Pons (tissue), 1 donor: ENCODE measurements around the gene RMI1.
A peak's percentile ranks its signal among the peaks of the same experiment; 100 is the strongest.
"Not testable (repeated sequence)": the region's sequence is repeated elsewhere in the genome, so short reads cannot be mapped to it uniquely, and the experiment has no call there.

Source experiments
- DNase-seq: peaks from one replicate; pipeline ENCODE4 v3.0.0-alpha.2; 2016; ENCODE audit warnings: low spot score

Gene RMI1

DNA sequence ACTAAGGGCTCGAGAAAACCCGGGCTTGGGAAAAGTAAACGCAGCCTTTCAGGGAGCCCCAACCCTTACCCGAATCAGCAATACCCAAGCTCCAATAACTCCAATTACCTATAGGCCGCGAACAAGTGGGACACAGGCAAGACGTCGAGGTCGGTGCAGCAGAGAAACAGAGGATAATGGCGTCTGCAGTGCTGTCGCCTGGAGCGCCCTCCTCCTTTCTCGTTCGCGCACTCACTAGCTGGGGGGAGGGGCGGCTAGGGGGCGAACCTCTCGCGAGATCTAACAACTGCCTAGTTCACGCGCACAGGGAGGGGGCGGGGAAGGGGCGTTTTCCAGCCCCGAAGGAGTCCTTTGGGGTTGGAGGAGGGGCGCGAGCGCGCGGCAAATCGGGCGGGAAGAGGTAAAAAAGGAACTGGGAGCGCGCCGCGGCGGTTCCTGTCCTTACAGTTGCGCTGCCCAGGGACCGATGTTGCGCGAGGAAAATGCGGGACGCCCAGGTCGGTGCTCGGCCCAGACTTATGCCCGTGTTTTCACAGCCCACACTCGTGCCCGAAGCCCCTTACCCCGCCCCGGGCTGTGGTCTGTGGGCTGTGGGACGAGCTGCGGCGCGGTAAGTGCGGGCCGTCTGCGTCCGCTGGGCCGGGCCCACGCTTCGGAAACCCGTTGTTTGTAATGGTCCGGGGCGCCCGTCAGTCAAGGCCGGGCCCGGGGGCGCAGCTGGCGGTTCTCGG, at the start of gene RMI1:
Gene RMI1, plus strand, starts transcription at position 411 of the 731 bp plus-strand sequence. CDS start 20,182 bp downstream, outside the sequence.
- DNase-seq = peak; percentile 98

DNA sequence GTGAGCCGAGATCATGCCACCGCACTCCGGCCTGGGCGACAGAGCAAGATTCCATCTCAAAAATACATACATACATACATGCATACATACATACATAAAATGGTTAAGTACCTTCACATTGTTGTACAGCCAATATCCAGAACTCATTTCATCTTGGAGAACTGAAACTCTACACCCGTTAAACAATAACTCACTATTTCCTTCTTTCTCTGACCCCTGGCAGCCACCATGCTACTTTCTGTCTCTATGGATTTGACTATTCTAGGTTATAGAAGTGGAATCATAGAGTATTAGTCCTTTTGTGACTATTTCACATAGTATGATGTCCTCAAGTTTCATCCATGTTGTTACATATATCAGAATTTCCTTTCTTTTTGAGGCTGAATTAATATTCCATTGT, 49.7 kb upstream of the RMI1 start:
- DNase-seq = no peak

DNA sequence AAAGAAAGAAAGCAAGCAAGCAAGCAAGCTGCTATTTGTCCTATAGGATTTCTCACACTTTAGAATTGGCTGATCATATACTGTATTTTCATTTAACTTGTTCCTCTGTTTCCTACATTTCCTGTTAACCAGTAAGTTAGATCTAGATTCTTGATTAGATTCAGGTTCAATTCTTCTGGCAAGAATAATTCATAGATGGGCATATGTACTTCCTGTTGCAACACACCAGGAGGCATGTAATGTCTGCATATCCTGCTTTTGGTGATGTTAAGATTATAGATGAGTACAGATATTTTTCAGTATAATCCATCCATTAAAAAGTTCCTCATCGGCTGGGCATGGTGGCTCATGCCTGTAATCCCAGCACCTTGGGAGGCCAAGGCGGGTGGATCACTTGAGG, 48.6 kb upstream of the RMI1 start:
- no peak for DNase-seq

DNA sequence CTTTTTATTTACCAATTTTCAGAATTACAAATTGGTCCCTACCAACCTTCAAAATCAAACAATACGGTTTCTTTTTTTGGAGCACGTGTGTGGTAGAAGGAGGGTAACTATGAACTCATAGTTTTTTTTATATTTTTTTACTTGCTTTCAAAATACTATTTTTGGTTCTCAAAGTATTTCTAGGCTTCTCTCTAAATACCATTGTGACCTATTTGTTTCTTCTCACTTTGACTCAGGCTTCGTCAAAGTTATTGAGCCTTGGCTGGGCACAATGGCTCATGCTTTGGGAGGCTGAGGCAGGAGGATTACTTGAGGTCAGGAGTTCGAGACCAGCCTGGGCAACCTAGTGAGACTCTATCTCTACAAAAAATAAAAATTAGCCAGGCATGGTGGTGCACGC, 47.8 kb upstream of the RMI1 start:
- DNase-seq = no peak

DNA sequence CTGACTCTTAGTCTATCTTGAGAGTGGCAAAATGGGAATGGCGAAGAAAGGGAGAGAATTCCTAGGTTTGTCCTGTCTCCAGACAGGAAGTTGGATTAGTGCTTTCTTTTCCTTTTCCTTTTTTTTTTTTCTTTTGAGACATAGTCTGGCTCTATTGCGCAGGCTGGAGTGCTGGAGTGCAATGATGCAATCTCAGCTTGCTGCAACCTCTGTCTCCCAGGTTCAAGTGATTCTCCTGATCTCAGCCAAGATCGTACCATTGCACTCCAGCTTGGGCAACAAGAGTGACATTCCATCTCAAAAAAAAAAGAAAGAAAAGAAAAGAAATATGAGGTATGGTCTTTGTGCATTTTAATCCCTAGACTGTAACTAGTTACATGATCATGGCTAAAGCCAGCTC, 46.8 kb upstream of the RMI1 start:
- DNase-seq = no peak

DNA sequence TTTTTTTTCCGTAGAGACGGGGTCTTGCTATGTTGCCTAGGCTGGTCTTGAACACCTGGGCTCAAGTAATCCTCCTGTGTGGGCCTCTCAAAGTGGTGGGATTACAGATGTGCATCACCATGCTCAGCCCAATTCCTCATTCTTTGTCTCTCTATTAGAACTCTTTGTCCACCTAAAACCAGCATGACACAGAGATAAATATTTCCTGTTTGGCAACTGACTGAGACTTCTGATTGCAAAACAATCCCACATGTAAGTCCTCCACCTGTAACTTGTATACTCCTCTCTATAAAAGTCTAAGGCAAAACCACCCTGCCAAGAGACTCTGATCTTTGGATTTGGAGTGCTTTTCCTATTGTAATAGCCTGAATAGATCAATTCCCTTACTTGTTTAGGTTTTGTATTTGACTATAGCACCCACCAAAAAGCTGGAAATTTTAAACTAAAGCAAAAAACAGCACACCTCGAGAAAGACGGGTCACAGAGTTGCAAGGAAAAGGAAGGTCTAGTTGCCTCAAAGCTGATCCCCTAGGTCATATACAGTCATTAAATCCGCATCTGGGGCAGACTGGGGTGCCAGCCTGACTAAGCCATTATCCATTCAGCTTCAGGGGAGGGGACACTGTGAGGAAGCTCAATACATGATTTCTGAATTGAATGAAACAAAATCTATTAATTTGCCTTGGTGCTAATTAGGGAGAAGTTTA, 45.9 kb upstream of the RMI1 start:
- no peak for DNase-seq

DNA sequence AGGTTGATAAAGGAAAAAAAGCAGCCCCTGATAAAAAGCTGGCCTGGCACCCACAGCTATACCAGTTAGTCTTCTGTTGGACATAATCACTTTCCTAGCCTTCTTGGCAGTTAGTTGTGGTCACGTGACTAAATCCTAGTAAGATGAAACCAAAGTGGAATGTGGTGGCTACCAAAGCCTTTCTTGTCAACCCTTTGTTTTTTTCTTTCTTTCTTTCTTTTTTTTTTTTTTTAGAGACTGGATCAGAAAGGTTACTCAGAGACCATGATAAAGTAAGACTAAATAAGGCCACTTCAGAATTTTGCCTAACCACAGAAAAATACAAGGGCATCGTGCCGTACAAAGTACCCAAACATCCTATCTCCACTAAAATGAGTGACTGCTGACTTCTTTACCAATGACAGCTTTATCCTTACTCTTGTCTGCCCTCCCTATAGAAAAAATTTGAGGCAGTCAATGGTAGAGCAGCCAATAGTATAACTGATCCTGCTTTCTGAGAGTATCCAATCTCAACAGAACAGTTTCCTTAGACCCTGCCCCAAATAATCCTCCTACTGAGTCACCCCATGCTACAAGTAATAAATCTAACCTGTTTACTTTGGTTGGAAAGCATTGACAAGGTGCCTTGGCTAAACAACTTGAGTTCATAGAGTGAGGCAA, 45.2 kb upstream of the RMI1 start:
- no peak for DNase-seq

DNA sequence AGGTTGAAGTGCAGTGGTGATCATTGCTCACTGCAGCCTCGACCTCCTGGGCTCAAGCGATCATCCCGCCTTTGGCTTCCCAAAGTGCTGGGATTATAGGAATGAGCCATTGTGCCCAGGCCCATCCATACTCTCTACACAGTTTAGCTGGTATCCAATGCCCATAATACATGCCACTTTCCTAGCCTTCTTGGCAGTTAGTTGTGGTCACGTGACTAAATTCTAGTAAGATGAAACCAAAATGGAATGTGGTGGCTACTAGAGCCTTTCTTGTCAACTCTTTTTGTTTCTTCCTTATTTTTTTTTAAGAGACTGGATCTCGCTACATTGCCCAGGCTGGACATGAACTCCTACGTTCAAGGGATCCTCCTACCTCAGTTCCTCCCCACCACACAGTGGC, 44.1 kb upstream of the RMI1 start:
- no peak for DNase-seq

DNA sequence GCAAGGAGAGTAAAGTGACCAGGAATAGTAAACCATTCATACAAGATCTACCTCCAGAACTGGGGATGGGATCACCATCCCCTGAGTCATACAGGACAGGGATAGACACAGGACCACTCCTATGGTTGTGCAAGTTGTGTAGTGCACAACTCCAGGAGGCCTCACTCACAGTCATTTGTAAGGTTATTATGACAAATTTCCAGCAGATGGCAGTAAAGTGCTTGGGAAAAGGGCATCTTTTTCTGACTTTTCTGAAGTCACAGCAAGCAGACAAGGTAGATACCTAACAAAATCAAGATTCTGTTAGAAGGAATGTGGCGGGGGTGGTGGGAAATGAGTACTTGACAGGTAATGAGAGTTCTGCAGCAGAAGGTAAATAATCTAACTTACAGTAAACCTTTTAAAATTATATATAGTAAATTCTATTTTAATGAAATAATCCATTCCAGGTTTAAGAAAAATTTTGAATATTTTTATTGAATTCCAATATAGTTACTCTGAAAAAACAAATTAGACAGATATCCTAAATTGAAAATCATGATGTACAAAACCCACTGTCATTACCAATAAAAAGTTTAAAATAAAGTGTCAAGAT, 42.6 kb upstream of the RMI1 start:
- DNase-seq = peak; percentile 84

DNA sequence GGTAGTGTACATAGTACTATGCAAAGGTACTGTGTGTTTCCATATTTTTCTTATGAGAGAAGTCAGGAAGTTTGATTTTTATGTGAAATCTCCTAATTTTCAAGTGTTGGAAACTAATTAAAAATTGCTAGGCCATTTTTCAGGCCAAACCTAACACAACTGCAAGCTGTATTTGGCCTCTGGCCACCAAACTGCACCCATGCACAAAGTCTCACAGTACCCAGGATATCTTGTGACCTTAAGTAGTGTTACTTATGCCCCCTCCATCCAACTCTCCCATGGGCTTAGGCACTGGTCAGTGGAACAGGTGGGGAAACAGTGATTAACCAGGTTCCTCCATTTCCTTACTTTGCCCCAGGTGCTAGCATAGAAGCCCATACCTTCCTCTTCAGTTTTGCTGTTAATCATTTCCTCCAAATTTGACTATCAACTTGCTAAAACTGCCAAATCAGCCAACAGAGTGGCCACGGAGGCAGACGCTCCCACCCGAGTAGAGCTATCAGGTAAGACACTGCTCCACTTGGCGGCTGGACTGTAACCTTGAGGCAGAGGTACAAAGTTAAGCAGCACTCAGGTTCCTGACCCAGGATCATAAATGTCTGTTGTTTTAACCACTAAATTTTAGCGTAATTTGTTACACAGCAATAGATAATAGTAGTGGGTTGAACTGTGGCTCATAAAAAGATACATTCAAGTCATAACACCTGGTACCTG, 39.9 kb upstream of the RMI1 start:
- DNase-seq = no peak

DNA sequence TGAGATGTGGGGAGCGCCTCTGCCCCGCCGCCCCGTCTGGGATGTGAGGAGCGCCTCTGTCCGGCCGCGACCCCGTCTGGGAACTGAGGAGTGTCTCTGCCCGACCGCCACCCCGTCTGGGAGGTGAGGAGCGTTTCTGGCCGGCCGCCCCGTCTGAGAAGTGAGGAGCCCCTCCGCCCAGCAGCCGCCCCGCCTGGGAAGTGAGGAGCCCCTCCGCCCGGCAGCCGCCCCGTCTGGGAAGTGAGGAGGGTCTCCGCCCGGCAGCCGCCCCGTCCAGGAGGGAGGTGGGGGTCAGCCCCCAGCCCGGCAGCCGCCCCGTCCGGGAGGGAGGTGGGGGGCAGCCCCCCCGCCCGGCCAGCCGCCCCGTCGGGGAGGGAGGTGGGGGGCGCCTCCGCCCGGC, 32.5 kb upstream of the RMI1 start:
- not testable (repeated sequence) for DNase-seq

DNA sequence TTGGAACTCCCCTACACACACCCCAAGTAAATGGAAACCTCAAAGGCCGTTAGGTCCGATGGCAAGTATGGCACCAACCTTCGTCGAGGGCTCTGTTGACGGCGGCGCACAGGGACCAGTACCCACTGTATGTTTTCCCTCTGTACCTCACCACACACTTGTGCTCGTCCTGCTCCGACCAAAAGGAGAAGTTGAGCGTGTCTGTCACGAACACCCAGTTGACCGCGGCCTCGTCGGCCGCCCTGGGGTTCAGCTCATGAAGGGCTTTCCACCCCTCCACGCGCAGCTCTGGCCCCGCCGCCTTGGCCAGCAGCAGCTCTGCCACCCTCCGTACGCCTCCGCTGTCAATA, 24.5 kb upstream of the RMI1 start:
- DNase-seq = peak; percentile 48

DNA sequence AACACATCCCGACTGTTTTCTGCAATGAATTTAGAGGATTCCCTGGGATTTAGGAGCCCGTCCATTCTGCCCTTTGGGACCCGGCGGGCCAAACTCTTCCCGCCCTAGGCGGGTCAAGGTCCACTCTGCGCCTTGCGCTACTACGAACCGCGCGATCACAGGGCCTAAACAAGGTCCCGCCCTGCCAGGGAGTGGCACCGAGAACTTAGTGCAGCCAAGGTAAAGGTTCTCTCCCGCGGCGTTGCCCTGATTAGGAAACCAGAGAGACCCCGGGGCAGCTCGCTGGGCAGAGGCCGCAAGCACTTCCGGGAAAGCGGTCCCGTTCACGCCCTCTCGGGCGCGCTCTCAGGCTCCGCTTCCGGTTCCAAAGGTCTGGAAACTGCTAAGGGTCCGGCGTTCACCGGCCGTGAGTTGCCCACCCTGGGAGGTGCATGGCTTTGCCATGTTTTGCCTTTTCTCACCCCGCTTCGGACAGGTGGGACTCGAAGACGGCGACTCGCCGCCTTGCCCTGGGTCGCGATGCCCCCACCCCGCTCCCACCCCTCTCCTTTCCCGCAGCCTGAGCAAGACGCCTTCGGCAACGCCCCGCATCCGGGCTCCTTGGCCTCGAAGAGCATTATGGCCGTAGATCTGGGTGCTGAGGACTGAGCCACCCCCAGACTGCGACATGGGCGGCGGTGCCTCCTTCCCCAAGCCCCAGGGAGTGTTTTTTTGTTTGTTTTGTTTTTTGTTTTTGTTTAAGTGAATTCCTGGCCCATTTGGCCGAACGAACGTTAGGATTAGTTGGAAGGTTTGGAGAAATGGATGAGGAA, 24.0 kb upstream of the RMI1 start:
- DNase-seq = peak; percentile 56

DNA sequence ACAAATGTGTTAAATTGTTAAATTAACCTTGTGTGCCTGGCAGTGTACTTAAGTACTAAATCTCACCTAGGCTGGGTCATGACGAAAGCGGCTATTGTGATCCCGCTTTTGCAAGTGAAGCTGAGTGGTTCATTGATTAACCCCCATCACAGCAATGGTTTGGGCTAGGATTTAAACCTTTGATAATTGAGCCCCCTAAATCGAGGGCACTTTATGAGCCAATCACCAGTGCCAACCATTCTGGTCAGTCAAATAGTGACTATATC, 23.4 kb upstream of the RMI1 start:
- DNase-seq = peak; percentile 22

DNA sequence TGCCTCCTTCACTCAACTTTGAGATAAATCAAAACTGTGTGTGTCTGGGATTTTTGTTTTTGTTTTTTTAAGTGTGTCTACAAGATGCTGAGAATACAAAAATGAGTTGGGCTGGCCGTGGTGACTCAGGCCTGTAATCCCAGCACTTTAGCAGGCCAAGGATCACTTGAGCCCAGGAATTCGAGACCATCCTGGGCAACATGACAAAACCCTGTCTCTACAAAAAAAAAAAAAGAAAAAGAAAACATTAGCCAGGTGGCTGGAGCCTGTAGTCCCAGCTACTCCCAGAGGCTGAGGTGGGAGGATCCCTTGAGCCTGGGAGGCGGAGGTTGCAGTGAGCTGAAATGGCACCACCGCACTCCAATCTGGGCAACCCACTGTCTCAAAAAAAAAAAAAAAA, 21.5 kb upstream of the RMI1 start:
- DNase-seq = no peak

DNA sequence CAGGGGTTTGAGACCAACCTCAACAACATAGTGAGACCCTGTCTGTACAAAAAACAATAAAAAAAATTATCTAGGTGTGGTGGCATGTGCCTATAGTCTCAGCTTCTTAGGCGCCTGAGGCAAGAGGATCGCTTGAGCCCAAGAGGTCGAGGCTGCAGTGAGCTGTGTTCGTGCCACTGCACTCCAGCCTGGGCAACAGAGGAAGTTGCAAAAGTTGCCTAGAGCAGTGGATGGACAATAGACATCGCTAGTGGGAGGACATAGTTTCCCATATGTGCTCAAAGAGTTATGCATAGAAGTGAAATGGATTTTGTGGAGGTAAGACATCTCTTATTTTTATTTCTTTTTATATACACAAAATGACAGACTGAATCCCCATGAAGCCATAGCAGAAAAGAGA, 19.6 kb upstream of the RMI1 start:
- DNase-seq = no peak

DNA sequence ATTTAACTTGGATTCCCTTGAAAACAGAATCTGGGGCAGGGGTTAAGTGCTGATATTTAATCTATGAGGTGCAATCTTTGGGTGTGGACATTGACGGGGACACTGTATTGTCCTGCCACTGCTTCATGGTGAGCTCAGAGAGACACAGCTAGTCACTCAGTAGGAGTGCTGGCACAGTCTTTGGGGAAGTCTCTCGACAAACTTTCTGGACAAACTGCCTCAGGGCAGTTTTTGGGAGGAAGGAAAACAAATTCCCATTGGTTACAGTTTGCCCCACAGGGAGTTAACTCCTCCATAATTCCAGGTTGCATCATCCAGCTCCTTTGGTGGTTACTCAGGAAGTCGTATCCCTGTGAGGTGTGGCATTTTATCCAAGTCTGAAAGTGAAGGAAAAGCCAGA, 18.4 kb upstream of the RMI1 start:
- DNase-seq = no peak

DNA sequence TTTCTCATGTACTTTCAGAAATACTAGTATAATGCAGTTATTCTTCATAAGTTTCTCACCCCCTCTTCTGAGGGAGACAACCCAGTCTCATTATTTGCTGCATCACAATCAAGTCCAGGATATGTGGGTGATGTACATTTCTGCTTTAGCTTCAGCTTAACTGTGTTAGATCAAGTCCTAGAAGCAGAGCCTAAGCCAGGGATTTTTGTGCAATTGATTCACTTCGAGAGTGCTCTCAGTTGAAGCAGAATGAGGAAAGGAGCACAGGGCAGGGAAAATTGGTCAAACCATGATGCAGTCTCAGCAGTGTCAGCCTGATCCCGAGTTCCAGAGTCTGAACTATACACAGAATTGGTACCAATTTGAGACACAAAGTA, 15.6 kb upstream of the RMI1 start:
- no peak for DNase-seq

DNA sequence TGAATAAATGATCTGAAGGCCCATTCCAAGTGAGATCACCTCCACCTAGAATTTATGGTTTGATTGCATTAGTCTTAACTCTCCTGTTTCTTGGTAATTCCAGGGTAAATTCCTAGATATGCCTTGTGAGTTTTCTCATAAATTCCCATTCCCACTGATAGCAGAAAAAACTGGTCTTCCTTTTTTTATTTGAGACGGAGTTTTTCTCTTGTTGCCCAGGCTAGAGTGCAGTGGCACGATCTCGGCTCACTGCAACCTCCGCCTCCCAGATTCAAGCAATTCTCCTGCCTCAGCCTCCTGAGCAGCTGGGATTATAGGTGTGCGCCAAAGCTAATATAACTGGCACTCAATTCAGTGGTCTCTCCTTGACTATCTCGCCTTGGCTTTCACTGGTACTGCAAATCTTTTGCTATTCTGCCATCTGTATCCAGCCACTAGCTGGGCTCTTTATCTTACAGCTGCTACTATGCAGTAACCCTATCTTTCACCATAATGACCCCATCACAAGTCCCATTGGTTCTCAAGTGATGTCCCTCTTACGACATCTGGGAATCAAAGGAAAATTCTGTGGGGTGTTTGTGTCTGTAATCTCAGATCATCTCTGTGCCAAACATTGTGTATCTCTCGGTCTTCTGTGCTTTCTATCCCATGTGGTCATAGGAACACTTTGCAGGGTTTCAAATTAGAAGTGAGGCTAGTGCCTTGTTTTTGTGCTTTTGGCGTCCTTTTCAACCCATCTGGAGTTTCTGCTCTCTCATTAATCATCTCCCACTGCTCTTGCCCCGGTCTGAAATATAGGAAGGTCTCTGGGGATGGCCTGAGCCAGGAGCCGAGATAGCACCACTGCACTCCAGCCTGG, 15.0 kb upstream of the RMI1 start:
- no peak for DNase-seq

DNA sequence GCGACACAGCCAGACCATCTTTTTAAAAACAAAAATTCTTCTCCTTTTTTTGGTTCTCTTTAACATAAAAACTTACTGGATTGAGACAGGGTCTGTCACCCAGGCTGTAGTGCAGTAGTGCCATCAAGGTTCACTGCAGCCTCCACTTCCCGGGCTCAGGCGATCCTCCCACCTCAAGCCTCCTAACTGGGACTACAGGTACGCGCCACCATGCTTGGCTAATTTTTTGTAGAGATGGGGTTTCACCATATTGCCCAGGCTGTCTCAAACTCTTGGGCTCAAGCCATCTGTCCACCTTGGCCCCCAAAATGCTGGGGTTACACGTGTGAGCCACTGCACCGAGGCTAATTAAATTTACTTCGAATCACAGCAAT, 14.4 kb upstream of the RMI1 start:
- no peak for DNase-seq

DNA sequence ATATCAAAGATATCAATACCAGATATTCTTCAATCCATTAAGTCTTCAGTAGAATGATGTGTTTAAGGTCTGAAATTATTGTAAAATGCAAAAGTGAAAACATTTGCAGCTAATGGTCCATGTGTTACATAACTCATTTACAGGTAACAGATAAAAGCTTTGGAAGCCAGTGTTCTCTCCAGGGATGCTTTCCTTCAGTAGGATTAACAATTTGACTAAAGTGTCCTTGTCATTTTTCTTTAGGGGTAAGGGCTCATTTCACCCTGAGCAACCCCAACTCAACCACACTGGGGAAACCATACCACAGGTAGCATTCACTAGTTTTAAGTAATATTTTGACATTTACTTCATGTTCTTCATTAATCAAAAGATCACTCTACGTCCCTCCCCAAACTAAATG, 13.5 kb upstream of the RMI1 start:
- DNase-seq = no peak
